GM19397 (cell line): ENCODE results near the gene COL24A1.

Source experiments
- ATAC-seq: cut with Tn5 transposase; IDR thresholded peaks from one replicate; pipeline ENCODE4 v1.9.1; 2021; ENCODE audit warnings: mild to moderate bottlenecking, moderate library complexity; ENCODE audit not compliant: unreplicated experiment

Gene COL24A1

DNA sequence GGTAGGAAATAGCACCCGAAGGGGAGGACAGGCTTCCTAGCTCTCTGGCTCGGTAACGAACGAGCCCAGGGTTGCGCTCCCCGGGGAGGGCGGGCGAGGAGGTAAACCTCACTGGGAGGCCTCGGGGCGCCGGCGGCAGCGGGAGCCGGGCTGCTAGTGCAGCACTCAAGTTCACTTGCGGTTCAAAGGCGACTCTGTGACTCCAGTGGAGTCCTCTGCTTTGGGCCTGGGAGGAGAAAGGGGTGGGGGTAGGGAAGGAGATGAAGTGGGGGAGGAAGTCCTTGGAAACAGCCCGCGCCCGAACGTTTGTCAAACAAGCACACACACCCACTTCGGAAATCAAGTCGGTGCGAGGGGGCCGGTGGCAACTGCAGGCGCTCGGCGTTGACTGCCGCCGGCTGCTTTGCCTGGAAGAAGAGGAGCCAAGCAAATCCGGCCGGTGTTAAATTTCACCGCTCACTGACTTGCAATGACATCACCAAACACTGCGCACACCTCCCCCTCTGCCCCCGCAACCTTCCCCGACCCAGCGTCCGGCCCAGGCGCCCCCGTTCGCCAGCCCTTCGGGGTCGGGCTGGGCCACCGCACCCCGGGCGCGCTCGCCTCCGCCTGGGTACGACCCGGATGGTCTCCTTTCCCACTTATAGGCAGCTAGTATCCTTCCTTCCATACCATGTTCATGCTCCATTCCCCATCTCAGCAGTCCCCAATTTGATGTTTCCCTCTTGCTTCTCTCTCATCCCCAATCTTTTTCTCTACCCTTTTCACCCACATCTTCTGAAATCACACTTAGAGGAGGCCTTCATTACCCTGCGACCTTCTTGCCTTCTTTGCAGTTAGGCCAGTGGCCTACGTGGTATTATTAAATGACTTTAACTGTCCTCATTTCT, at the start of gene COL24A1:
Gene COL24A1, minus strand, starts transcription at position 207 of the 890 bp plus-strand sequence. CDS start 376 bp downstream, outside the sequence.
- ATAC-seq = no peak

GRCh38 chr1:86205741-86206140, 49.2 kb upstream of the COL24A1 start:
- ATAC-seq = no peak

GRCh38 chr1:86202552-86203340, 46.2 kb upstream of the COL24A1 start:
- no peak for ATAC-seq

- no peak for ATAC-seq
Observed at GRCh38 chr1:86201311-86201710, 44.7 kb upstream of the COL24A1 start.

GRCh38 chr1:86200901-86201300, 44.3 kb upstream of the COL24A1 start:
- no peak for ATAC-seq

- no peak for ATAC-seq
Observed at GRCh38 chr1:86197206-86197855, 40.8 kb upstream of the COL24A1 start.

- ATAC-seq = no peak
Observed at GRCh38 chr1:86195281-86195680, 38.7 kb upstream of the COL24A1 start.

GRCh38 chr1:86194491-86195034, 38.0 kb upstream of the COL24A1 start:
- no peak for ATAC-seq

- no peak for ATAC-seq
Observed at GRCh38 chr1:86192417-86192816, 35.8 kb upstream of the COL24A1 start.

DNA sequence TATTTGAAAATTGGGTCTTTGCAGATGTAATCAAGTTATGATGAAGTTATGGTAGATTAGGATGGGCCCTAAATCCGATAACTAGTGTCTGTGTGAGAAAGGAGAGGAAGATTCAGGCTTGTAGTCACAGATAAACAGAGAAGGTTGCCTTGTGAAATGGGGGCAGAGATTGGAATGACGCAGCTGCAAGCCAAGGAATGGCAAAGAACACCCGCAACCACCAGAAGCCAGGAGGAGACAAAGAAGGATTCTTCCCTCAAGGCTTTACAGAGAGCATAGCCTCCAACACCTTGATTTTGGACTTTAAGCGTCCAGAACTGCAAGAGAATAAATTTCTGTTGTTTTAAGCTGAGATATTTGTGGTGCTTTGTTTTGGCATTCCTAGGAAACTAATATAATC, 35.4 kb upstream of the COL24A1 start:
- no peak for ATAC-seq

DNA sequence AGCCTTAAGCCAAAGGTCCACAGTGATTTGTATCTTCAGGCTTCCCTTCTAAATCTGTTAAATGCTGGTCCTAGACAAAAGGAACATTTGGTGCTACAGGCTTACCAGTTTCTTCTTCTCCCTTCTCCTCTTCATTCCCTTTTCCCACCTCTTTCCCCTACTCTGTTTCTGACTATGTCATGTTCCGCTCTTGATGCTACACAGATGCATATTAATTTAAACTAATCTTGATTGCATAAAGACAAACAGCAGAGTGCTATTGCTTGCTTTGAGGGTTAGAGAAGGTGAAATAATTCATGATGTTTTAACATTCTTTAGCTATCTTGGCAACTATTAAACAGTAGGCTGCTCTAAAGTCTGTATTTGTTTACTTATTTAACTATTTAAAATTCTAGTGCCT, 34.3 kb upstream of the COL24A1 start:
- ATAC-seq = no peak

- no peak for ATAC-seq
Observed at GRCh38 chr1:86184426-86184825, 27.9 kb upstream of the COL24A1 start.

GRCh38 chr1:86183810-86184209, 27.2 kb upstream of the COL24A1 start:
- ATAC-seq = no peak

DNA sequence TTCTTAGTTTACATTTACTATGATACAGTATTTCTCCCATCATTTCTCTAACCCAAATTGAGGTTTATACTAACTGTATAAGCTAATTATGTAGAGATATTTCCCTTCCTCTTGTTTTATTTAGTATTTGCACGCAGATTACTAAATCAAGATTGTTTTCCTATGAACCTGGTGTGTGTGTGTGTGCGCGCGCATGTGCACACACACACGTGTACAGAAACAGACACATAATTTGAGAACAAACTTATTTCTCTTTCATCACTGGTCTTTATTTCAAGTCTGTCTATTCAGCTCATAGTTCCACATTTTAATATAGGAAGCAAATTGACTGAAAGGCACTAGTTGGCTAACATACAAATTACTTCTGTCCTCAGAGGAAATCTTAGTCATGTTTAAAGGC, 19.7 kb upstream of the COL24A1 start:
- ATAC-seq = no peak

- no peak for ATAC-seq
Observed at GRCh38 chr1:86175756-86176155, 19.2 kb upstream of the COL24A1 start.

- ATAC-seq = no peak
Observed at GRCh38 chr1:86169625-86170024, 13.1 kb upstream of the COL24A1 start.

- no peak for ATAC-seq
Observed at GRCh38 chr1:86159800-86160199, 3.2 kb upstream of the COL24A1 start.

DNA sequence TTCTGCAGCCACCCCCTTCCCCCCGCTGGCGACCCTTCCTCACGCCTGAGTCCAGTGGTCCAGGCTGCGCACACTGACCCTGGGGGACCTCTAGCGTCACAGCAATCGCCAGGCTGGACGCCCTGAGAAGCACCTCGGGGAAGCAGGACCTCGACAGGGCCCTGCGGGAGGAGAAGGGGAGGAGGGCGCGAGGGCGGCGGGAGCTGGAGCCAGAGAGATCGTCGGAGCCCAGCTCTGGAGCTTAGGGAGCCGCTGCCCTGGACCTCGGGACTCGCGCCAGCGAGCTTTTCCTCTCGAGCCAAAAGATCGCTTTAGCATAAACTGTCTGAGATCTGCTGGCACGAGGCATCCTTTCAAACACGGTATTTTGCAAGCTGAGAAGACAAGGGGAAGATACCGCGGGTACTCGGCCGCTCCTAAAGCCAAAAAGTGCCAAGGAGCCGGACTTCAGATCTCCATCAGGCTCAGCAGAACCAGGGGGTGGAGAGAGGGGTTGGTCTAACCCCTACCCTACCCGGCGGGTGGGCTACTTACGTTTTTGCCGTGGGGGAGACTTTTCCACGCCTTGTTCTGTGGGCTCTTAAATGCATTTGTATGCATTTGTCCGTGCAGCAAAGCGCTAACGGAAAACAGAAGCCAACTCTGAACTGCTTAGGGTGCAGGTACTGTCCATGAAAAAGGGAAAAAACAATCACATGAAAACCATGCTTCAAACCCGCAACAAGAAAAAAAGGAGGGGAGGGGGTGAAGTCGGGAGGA, 586 bp downstream of the COL24A1 start:
- no peak for ATAC-seq

DNA sequence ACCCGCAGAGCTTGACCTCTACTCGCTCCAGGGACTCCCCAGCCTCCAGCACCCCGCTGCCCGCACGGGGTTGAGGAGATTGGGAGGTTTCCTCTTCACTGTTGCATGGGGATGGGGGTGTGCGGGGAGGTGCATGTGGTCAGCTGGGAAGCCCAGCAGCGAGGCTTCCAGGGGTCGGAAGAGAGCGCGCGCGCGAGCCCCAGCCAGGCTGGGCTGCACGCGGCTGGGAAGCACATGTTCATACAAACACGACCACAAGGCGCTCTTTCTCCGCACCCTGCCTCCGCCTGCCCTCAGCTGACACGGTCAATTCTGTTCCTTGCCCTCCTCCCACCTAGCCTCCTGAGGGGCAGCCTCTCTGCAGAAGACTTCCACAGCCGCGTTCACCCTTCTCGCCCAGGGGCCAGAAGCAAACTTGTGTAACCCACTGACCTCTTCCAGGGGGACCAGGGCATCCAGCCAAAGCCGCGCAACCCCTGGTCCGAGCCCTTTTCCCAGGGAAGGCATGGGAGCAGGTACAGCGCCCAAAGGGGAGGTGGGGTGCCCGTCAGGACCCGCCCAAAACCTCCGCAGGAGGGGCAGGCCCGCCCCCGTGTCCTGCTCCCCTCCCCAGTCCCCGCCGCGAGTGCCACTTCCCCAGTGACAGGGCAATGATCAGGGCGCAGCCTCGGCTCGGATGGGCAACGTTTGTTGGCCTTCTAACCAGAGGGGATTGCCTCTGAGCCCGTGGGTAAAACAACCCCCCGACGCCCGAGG, 1.3 kb downstream of the COL24A1 start:
- ATAC-seq = no peak

GRCh38 chr1:86154571-86155050, 2.0 kb downstream of the COL24A1 start:
- ATAC-seq = no peak
